Measurements from ENCODE around the gene SPOCK1. TPM values are rescaled to one million over a fixed set of nuclear protein-coding genes. Genes with fewer than 3 reads are reported as not detected.

Gene SPOCK1
- total and polyA plus RNA-seq, 4 donors = 0.07 to 0.18 (median 0.17) TPM; not detected in 1

DNA sequence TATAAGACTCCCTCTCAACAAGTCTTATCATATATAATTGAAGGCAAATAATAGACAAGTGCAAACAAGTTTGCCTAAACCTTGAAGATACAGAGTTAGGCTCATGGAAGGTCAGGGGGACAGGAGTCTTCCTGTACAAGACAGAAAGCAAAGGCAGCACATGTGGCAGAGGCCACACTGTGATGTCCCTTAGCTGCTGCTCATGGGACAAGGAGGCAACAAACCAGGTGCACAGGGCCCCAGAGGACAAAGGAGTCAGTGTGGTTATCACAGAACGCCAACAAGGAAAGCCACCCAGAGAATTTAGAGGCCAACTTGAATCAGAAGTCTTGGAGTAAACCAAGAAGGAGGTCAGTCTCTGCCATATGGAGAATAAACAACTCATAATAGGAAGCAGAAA is 444.8 kb downstream of the SPOCK1 start:
- H3K4me3 ChIP-seq (ENCODE audit: low read depth in 1 of 3, low read length in 3 of 3) = no peak overlapping the region
- TF ChIP-seq NR2F2 (IDR thresholded peaks at IDR 0.05) (no peak), SP1 (IDR thresholded peaks at IDR 0.05) (no peak), FOXA2 (IDR thresholded peaks at IDR 0.05) (no peak), RXRA (IDR thresholded peaks at IDR 0.05) (no peak), EGR1 (IDR thresholded peaks at IDR 0.05; ENCODE audit: low read depth in 2 of 2) (no peak), RAD21 (IDR thresholded peaks at IDR 0.05) (no peak)
- TF ChIP-seq, protein P1, sequence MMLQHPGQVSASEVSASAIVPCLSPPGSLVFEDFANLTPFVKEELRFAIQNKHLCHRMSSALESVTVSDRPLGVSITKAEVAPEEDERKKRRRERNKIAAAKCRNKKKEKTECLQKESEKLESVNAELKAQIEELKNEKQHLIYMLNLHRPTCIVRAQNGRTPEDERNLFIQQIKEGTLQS (IDR thresholded peaks at IDR 0.05) = no peak
- TF ChIP-seq, protein P2, sequence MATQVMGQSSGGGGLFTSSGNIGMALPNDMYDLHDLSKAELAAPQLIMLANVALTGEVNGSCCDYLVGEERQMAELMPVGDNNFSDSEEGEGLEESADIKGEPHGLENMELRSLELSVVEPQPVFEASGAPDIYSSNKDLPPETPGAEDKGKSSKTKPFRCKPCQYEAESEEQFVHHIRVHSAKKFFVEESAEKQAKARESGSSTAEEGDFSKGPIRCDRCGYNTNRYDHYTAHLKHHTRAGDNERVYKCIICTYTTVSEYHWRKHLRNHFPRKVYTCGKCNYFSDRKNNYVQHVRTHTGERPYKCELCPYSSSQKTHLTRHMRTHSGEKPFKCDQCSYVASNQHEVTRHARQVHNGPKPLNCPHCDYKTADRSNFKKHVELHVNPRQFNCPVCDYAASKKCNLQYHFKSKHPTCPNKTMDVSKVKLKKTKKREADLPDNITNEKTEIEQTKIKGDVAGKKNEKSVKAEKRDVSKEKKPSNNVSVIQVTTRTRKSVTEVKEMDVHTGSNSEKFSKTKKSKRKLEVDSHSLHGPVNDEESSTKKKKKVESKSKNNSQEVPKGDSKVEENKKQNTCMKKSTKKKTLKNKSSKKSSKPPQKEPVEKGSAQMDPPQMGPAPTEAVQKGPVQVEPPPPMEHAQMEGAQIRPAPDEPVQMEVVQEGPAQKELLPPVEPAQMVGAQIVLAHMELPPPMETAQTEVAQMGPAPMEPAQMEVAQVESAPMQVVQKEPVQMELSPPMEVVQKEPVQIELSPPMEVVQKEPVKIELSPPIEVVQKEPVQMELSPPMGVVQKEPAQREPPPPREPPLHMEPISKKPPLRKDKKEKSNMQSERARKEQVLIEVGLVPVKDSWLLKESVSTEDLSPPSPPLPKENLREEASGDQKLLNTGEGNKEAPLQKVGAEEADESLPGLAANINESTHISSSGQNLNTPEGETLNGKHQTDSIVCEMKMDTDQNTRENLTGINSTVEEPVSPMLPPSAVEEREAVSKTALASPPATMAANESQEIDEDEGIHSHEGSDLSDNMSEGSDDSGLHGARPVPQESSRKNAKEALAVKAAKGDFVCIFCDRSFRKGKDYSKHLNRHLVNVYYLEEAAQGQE (IDR thresholded peaks at IDR 0.05) = no peak
- TF ChIP-seq, protein P3, sequence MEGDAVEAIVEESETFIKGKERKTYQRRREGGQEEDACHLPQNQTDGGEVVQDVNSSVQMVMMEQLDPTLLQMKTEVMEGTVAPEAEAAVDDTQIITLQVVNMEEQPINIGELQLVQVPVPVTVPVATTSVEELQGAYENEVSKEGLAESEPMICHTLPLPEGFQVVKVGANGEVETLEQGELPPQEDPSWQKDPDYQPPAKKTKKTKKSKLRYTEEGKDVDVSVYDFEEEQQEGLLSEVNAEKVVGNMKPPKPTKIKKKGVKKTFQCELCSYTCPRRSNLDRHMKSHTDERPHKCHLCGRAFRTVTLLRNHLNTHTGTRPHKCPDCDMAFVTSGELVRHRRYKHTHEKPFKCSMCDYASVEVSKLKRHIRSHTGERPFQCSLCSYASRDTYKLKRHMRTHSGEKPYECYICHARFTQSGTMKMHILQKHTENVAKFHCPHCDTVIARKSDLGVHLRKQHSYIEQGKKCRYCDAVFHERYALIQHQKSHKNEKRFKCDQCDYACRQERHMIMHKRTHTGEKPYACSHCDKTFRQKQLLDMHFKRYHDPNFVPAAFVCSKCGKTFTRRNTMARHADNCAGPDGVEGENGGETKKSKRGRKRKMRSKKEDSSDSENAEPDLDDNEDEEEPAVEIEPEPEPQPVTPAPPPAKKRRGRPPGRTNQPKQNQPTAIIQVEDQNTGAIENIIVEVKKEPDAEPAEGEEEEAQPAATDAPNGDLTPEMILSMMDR (IDR thresholded peaks at IDR 0.05; ENCODE audit: low read depth, low read length, missing input control) = no peak
- DNase-seq (ENCODE audit: low spot score) = no peak
- H3K27me3 ChIP-seq (ENCODE audit: control insufficient read depth in 4 of 4, insufficient read depth in 4 of 4, low read length in 3 of 4) = no peaks in the 10 kb centered on the region
- H3K4me1 ChIP-seq (ENCODE audit: control insufficient read depth in 4 of 4, insufficient read depth in 4 of 4, low read length in 3 of 4) = no peaks in the 10 kb centered on the region
- no peaks in the 10 kb centered on the region for H3K9me3 ChIP-seq (ENCODE audit: control insufficient read depth in 4 of 4, low read length in 3 of 4)
- no peaks in the 10 kb centered on the region for H3K36me3 ChIP-seq (ENCODE audit: control insufficient read depth in 4 of 4, insufficient read depth in 3 of 4, low read depth in 1 of 4, low read length in 3 of 4)
- H3K9ac ChIP-seq (ENCODE audit: low read depth in 1 of 2, low read length in 2 of 2) = no peak overlapping the region
- 78% methylated on average over 1 of the region's 1 CpG for WGBS
- no peak overlapping the region for H3K27ac ChIP-seq (ENCODE audit: low read depth in 1 of 2, low read length in 2 of 2)

DNA sequence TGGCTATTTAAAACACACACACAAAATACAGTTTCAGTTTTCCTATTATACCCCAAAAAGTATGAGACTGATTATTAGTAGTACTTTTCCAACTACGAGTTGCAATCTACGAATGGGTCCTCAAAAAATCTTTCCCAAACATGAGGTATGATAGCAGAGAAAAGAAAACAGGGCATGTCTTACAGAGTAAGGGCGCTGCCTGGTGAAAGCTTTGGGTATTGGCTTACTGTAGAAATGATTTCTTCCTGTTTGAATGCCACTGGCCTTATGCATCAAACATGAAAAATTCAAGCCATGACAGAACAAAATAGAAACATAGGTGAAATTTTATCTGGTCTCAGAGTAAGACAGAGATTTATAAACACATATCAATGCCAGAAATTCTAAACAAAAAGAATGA is 448.0 kb downstream of the SPOCK1 start:
- no peaks in the 10 kb centered on the region for H3K27me3 ChIP-seq (ENCODE audit: control insufficient read depth in 4 of 4, insufficient read depth in 4 of 4, low read length in 3 of 4)
- DNase-seq (ENCODE audit: low spot score) = no peak
- H3K27ac ChIP-seq (ENCODE audit: low read depth in 1 of 2, low read length in 2 of 2) = no peak overlapping the region
- H3K4me3 ChIP-seq (ENCODE audit: low read depth in 1 of 3, low read length in 3 of 3) = no peak overlapping the region
- H3K9ac ChIP-seq (ENCODE audit: low read depth in 1 of 2, low read length in 2 of 2) = no peak overlapping the region
- TF ChIP-seq GABPA (IDR thresholded peaks at IDR 0.05 in 1 of 2, conservative IDR thresholded peaks at IDR 0.05 in 1 of 2) = no peak
- TF ChIP-seq, protein P4, sequence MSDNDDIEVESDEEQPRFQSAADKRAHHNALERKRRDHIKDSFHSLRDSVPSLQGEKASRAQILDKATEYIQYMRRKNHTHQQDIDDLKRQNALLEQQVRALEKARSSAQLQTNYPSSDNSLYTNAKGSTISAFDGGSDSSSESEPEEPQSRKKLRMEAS (IDR thresholded peaks at IDR 0.05) = no peak
- H3K4me1 ChIP-seq (ENCODE audit: control insufficient read depth in 4 of 4, insufficient read depth in 4 of 4, low read length in 3 of 4) = no peaks in the 10 kb centered on the region
- no peaks in the 10 kb centered on the region for H3K36me3 ChIP-seq (ENCODE audit: control insufficient read depth in 4 of 4, insufficient read depth in 3 of 4, low read depth in 1 of 4, low read length in 3 of 4)
- no peaks in the 10 kb centered on the region for H3K9me3 ChIP-seq (ENCODE audit: control insufficient read depth in 4 of 4, low read length in 3 of 4)
- WGBS = 68% methylated on average over 3 of the region's 3 CpGs

DNA sequence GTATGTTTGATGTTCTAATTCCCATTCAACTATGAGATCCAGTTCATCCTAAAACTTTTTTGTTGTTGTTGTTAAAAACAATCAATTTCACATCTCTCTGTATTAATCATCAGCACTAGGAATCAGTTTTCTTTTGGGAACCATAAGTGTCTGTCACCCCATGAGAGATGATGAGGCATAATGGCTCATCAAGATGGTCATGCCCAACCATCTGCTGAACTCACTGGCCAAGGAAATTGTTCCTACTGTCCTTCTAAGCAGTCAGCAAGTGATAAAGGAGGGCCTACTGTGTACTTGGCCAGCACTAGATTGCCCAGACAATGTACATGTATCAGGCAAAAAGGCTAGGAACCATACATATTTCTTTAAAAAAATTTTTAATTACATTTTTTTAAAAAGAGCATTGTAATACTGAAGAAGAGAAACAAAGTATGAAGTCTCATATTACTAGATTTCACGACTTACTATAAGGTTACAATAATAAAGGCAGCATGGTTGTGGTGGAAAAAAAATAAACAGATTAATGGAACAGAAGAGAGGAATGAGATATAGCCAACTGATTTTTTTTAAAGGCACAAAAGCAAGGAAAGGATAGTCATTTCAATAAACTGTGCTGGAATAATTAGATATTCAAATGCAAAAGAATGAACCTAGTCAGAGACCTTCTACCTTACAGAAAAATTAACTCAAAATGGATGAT is 458.3 kb downstream of the SPOCK1 start:
- 43% methylated on average over 1 of the region's 1 CpG for WGBS
- Histone ChIP-seq H3K9me3 (ENCODE audit: control insufficient read depth in 4 of 4, low read length in 3 of 4) (peaks cover 1 to 6% (median 4%) of the 10 kb centered on the region in 4 donors), H3K27me3 (ENCODE audit: control insufficient read depth in 4 of 4, insufficient read depth in 4 of 4, low read length in 3 of 4) (peaks cover 0 to 3% (median 0%) of the 10 kb centered on the region in 4 donors), H3K4me3 (ENCODE audit: low read depth in 1 of 3, low read length in 3 of 3) (no peak overlapping the region), H3K27ac (ENCODE audit: low read depth in 1 of 2, low read length in 2 of 2) (no peak overlapping the region), H3K9ac (ENCODE audit: low read depth in 1 of 2, low read length in 2 of 2) (no peak overlapping the region), H3K36me3 (ENCODE audit: control insufficient read depth in 4 of 4, insufficient read depth in 3 of 4, low read depth in 1 of 4, low read length in 3 of 4) (no peaks in the 10 kb centered on the region), H3K4me1 (ENCODE audit: control insufficient read depth in 4 of 4, insufficient read depth in 4 of 4, low read length in 3 of 4) (no peaks in the 10 kb centered on the region)
- no peak for DNase-seq (ENCODE audit: low spot score)
- TF ChIP-seq SP1 (IDR thresholded peaks at IDR 0.05) (no peak), FOXA2 (IDR thresholded peaks at IDR 0.05) (no peak), JUND (IDR thresholded peaks at IDR 0.05) (no peak), HNF4A (conservative IDR thresholded peaks at IDR 0.05) (no peak), NR2F2 (IDR thresholded peaks at IDR 0.05) (no peak), HNF4G (IDR thresholded peaks at IDR 0.05) (no peak), GABPA (IDR thresholded peaks at IDR 0.05 in 1 of 2, conservative IDR thresholded peaks at IDR 0.05 in 1 of 2) (no peak), RAD21 (IDR thresholded peaks at IDR 0.05) (no peak), FOXA1 (IDR thresholded peaks at IDR 0.05) (no peak), EGR1 (IDR thresholded peaks at IDR 0.05; ENCODE audit: low read depth in 2 of 2) (no peak)
- TF ChIP-seq, protein P4 (IDR thresholded peaks at IDR 0.05) = no peak
- TF ChIP-seq, protein P5, sequence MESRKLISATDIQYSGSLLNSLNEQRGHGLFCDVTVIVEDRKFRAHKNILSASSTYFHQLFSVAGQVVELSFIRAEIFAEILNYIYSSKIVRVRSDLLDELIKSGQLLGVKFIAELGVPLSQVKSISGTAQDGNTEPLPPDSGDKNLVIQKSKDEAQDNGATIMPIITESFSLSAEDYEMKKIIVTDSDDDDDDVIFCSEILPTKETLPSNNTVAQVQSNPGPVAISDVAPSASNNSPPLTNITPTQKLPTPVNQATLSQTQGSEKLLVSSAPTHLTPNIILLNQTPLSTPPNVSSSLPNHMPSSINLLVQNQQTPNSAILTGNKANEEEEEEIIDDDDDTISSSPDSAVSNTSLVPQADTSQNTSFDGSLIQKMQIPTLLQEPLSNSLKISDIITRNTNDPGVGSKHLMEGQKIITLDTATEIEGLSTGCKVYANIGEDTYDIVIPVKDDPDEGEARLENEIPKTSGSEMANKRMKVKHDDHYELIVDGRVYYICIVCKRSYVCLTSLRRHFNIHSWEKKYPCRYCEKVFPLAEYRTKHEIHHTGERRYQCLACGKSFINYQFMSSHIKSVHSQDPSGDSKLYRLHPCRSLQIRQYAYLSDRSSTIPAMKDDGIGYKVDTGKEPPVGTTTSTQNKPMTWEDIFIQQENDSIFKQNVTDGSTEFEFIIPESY (IDR thresholded peaks at IDR 0.05) = no peak
